HL-60 (cell line): ENCODE results near the gene TRPM2.
A peak's percentile ranks its signal among the peaks of the same experiment; 100 is the strongest.
"Not testable (repeated sequence)": the region's sequence is repeated elsewhere in the genome, so short reads cannot be mapped to it uniquely, and the experiment has no call there.

Experiments used
- DNase-seq, 2 experiments: peaks; one replicate each; pipeline ENCODE4 v3.0.0-alpha.2; 2010 to 2020; ENCODE audit warnings: low read depth in 1 of 2, low spot score in 1 of 2
- H3K27ac ChIP-seq: fragments of 250-450 bp; sonication (Bioruptor Pico); replicated peaks from 2 replicates; pipeline ENCODE4 v1.5.1; 2020; ENCODE audit warnings: mild to moderate bottlenecking, moderate library complexity
- H3K27me3 ChIP-seq: fragments of 250-450 bp; sonication (Bioruptor Pico); 2 replicates; pipeline ENCODE4 v1.5.1; 2021; ENCODE audit warnings: mild to moderate bottlenecking, moderate library complexity; ENCODE audit not compliant: insufficient read depth, poor library complexity, severe bottlenecking
- H3K4me3 ChIP-seq: replicated peaks from 2 replicates; pipeline ENCODE4 v1.5.1; 2011; ENCODE audit warnings: mild to moderate bottlenecking, control low read depth, low read length; ENCODE audit not compliant: insufficient read depth
- GABPA ChIP-seq: IDR thresholded peaks from 2 replicates; pipeline ENCODE4 v1.6.1; 2012; ENCODE audit warnings: low read depth
- POLR2AphosphoS5 ChIP-seq: IDR thresholded peaks from 2 replicates; pipeline ENCODE4 v1.6.1; 2012; ENCODE audit warnings: low read depth
- SPI1 ChIP-seq: IDR thresholded peaks from 2 replicates; pipeline ENCODE4 v1.6.1; 2012; ENCODE audit warnings: low read depth, mild to moderate bottlenecking, borderline replicate concordance
- TF ChIP-seq, protein P1 (sequence below): IDR thresholded peaks from one replicate; pipeline ENCODE4 v1.5.1; 2011; ENCODE audit warnings: low read length, control low read depth, inconsistent platforms; ENCODE audit not compliant: insufficient read depth
- TF ChIP-seq, protein P2 (sequence below): IDR thresholded peaks from 2 replicates; pipeline ENCODE4 v1.6.1; 2012; ENCODE audit warnings: low read depth; ENCODE audit not compliant: insufficient replicate concordance

Gene TRPM2

DNA sequence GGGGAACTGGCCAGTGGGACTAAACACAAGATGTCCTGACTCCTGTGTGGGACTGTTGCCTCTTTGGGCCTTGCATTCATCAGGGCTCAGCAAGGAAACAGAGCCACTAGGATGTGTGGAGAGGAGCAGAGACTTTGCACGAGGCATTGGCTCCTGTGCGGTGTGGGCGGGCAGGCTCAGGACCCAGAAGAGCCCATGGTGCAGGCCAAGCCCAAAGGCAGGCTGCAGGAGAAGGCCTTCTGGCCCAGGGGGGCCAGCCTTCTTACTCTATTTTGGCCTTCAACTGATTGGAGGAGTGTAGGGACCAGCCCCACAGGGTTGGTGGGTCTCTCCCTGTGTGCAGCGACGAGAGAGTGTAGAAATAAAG is 125.4 kb downstream of the TRPM2 start:
- DNase-seq, result no peak
- Histone ChIP-seq H3K27me3 (no peaks in the 10 kb centered on the region), H3K4me3 (no peak overlapping the region), H3K27ac (no peak overlapping the region)
- TF ChIP-seq, protein P1, sequence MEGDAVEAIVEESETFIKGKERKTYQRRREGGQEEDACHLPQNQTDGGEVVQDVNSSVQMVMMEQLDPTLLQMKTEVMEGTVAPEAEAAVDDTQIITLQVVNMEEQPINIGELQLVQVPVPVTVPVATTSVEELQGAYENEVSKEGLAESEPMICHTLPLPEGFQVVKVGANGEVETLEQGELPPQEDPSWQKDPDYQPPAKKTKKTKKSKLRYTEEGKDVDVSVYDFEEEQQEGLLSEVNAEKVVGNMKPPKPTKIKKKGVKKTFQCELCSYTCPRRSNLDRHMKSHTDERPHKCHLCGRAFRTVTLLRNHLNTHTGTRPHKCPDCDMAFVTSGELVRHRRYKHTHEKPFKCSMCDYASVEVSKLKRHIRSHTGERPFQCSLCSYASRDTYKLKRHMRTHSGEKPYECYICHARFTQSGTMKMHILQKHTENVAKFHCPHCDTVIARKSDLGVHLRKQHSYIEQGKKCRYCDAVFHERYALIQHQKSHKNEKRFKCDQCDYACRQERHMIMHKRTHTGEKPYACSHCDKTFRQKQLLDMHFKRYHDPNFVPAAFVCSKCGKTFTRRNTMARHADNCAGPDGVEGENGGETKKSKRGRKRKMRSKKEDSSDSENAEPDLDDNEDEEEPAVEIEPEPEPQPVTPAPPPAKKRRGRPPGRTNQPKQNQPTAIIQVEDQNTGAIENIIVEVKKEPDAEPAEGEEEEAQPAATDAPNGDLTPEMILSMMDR, result no peak
- TF ChIP-seq, protein P2, sequence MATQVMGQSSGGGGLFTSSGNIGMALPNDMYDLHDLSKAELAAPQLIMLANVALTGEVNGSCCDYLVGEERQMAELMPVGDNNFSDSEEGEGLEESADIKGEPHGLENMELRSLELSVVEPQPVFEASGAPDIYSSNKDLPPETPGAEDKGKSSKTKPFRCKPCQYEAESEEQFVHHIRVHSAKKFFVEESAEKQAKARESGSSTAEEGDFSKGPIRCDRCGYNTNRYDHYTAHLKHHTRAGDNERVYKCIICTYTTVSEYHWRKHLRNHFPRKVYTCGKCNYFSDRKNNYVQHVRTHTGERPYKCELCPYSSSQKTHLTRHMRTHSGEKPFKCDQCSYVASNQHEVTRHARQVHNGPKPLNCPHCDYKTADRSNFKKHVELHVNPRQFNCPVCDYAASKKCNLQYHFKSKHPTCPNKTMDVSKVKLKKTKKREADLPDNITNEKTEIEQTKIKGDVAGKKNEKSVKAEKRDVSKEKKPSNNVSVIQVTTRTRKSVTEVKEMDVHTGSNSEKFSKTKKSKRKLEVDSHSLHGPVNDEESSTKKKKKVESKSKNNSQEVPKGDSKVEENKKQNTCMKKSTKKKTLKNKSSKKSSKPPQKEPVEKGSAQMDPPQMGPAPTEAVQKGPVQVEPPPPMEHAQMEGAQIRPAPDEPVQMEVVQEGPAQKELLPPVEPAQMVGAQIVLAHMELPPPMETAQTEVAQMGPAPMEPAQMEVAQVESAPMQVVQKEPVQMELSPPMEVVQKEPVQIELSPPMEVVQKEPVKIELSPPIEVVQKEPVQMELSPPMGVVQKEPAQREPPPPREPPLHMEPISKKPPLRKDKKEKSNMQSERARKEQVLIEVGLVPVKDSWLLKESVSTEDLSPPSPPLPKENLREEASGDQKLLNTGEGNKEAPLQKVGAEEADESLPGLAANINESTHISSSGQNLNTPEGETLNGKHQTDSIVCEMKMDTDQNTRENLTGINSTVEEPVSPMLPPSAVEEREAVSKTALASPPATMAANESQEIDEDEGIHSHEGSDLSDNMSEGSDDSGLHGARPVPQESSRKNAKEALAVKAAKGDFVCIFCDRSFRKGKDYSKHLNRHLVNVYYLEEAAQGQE, result no peak
- no peak for TF ChIP-seq SPI1
- TF ChIP-seq POLR2AphosphoS5, result no peak
- no peak for TF ChIP-seq GABPA

DNA sequence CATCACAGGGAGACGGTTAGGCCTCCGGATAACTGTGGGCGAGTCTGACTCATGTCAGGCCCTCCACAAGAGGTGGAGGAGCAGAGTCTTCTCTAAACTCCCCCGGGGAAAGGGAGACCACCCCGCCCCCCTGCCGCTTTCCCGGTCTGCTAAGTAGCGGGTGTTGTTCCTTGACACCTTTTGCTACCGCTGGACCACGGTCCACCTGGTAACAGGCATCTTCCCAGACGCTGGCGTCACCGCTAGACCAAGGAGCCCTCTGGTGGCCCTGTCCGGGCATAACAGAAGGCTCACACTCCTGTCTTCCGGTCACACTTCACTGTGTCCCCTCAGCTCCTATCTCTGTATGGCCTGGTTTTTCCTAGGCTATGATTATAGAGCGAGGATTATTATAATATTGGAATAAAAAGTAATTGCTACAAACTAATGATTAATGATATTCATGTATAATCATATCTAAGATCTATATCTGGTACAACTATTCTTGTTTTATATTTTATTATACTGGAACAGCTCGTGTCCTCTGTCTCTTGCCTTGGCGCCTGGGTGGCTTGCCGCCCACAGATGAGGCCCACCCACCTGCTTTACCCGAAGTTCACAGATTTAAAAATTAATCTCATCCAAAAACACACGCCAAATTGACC is 126.3 kb downstream of the TRPM2 start:
- not testable (repeated sequence) for H3K4me3 ChIP-seq, H3K27ac ChIP-seq, H3K27me3 ChIP-seq
- peak in 1 of 2 experiments; percentile 57 for DNase-seq

DNA sequence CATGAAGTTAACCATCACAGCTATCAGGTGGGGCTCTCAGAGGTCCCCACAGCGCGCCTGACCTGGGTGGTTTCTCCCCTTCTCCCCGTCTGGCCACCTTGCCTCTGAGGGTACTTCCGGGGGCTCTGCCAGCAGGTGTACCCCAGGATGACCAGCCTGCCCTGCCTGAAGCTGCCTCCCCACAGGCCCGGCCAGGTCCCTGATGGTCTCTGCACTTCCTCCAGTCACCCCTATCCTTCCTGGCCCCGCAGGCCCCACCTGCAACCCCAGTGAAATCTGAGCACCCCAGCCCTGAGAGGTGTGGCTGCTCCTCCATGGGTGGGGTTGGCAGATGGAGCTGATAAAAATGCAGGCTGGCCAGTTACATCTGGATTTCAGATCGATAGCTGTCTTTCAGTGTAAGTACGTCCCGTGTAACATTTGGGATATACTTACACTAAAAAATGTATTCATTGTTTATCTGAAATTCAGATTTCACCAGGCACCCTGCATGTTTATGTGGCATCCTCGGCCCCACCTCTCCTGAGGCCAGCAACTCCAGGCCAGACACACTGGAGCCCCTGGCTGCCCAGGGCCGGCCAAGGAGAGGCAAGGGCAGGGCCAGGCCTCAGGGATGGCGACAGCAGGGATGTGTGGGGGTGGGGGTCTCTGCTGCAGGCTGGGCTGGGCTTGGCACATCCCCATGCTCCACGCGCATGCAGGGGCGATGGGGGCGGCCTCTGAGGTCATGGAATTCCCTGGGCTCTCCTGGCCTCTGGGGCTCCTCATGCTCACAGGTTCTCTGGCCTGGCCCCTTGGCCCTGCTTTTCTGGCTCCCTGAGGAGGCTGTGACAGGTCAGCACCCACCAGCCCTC is 127.0 kb downstream of the TRPM2 start:
- DNase-seq, result no peak
- TF ChIP-seq GABPA (no peak), SPI1 (no peak), POLR2AphosphoS5 (no peak)
- TF ChIP-seq, protein P2, result no peak
- no peaks in the 10 kb centered on the region for H3K27me3 ChIP-seq
- no peak overlapping the region for H3K27ac ChIP-seq
- H3K4me3 ChIP-seq, result no peak overlapping the region

GRCh38 chr21:44482581-44483287 is 129.3 kb downstream of the TRPM2 start:
- TF ChIP-seq POLR2AphosphoS5 (no peak), SPI1 (no peak), GABPA (no peak)
- TF ChIP-seq, protein P2, result no peak
- TF ChIP-seq, protein P1, result no peak
- H3K27me3 ChIP-seq, result no peaks in the 10 kb centered on the region
- no peak overlapping the region for H3K4me3 ChIP-seq
- H3K27ac ChIP-seq, result no peak overlapping the region
- no peak for DNase-seq
